ENCODE results near the gene FMNL3.
A peak's percentile ranks its signal among the peaks of the same experiment; 100 is the strongest.

Gene FMNL3

GRCh38 chr12:49708851-49709250, 1.6 kb upstream of the FMNL3 start:
- DNase-seq: no peak

GRCh38 chr12:49707812-49708147, 575 bp upstream of the FMNL3 start:
- no peak for DNase-seq

- DNase-seq: peak; percentile 18
Observed at GRCh38 chr12:49706351-49707127, 666 bp downstream of the FMNL3 start.

GRCh38 chr12:49705479-49706134, 1.6 kb downstream of the FMNL3 start:
- DNase-seq: peak; percentile 14

- DNase-seq: peak; percentile 31
Observed at GRCh38 chr12:49703647-49704137, 3.5 kb downstream of the FMNL3 start.

- DNase-seq: no peak
Observed at GRCh38 chr12:49702676-49703215, 4.5 kb downstream of the FMNL3 start.

- DNase-seq: no peak
Observed at GRCh38 chr12:49702009-49702408, 5.2 kb downstream of the FMNL3 start.

- DNase-seq: no peak
Observed at GRCh38 chr12:49698619-49699545, 8.3 kb downstream of the FMNL3 start.

- DNase-seq: no peak
Observed at GRCh38 chr12:49697808-49698207, 9.4 kb downstream of the FMNL3 start.

GRCh38 chr12:49696723-49697122, 10.5 kb downstream of the FMNL3 start:
- DNase-seq: no peak

GRCh38 chr12:49693931-49694444, 13.2 kb downstream of the FMNL3 start:
- DNase-seq: no peak

GRCh38 chr12:49692851-49693250, 14.4 kb downstream of the FMNL3 start:
- no peak for DNase-seq

- DNase-seq: no peak
Observed at GRCh38 chr12:49689785-49690184, 17.4 kb downstream of the FMNL3 start.

GRCh38 chr12:49689237-49689636, 18.0 kb downstream of the FMNL3 start:
- no peak for DNase-seq

- DNase-seq: no peak
Observed at GRCh38 chr12:49687941-49688340, 19.3 kb downstream of the FMNL3 start.

GRCh38 chr12:49684310-49684854, 22.8 kb downstream of the FMNL3 start:
- no peak for DNase-seq

- no peak for DNase-seq
Observed at GRCh38 chr12:49683599-49684309, 23.5 kb downstream of the FMNL3 start.

- DNase-seq: no peak
Observed at GRCh38 chr12:49680075-49680474, 27.1 kb downstream of the FMNL3 start.

- DNase-seq: no peak
Observed at GRCh38 chr12:49678711-49679110, 28.5 kb downstream of the FMNL3 start.

- no peak for DNase-seq
Observed at GRCh38 chr12:49675137-49675536, 32.1 kb downstream of the FMNL3 start.

- DNase-seq: no peak
Observed at GRCh38 chr12:49674318-49674981, 32.8 kb downstream of the FMNL3 start.

All from stimulated activated CD4-positive, alpha-beta T cell treated with anti-CD3 and anti-CD28 coated beads, Interleukin-12 subunit alpha, Interleukin-12 subunit beta, amount 100 ng/mL, for 4 hours (primary cell).